H1 (cell line): Measurements from ENCODE around the gene PAQR7. TPM values are rescaled to one million over a fixed set of nuclear protein-coding genes. Genes with fewer than 3 reads are reported as not detected.
A peak's percentile ranks its signal among the peaks of the same experiment; 100 is the strongest.

Experiments
- ATF2 ChIP-seq: IDR thresholded peaks from 2 replicates; pipeline ENCODE4 v1.6.1; 2012; ENCODE audit warnings: low read length, inconsistent platforms
- ATF3 ChIP-seq: IDR thresholded peaks from 2 replicates; pipeline ENCODE4 v1.6.1; 2011; ENCODE audit warnings: low read depth, mild to moderate bottlenecking, low read length; ENCODE audit not compliant: insufficient read depth
- BRCA1 ChIP-seq: IDR thresholded peaks from 2 replicates; pipeline ENCODE4 v1.6.1; 2012; ENCODE audit warnings: low read depth, low read length, improper control_type of control experiment
- GABPA ChIP-seq: IDR thresholded peaks from 2 replicates; pipeline ENCODE4 v1.6.1; 2011; ENCODE audit warnings: mild to moderate bottlenecking, low read length, moderate library complexity, borderline replicate concordance; ENCODE audit not compliant: insufficient read depth
- HDAC2 ChIP-seq, 2 experiments: fragments of 300-600 bp in 1 of 2; sonication (generic) in 1 of 2; IDR thresholded peaks; 2 replicates each; pipeline ENCODE4 v1.6.1; 2011 to 2012; ENCODE audit warnings: low read depth in 2 of 2, low read length in 2 of 2, mild to moderate bottlenecking in 2 of 2, moderate library complexity in 2 of 2, borderline replicate concordance in 1 of 2, inconsistent platforms in 1 of 2
- KDM5A ChIP-seq: fragments of 200-600 bp; IDR thresholded peaks from 2 replicates; pipeline ENCODE4 v1.7.1; 2012; ENCODE audit warnings: mild to moderate bottlenecking, low read length, inconsistent platforms, mixed read lengths
- RAD21 ChIP-seq, 2 experiments: IDR thresholded peaks in 1 of 2; conservative IDR thresholded peaks in 1 of 2; 2 replicates each; pipeline ENCODE4 v1.6.1; 2011; ENCODE audit warnings: low read depth in 2 of 2, low read length in 2 of 2, improper control_type of control experiment in 1 of 2, inconsistent platforms in 1 of 2, mild to moderate bottlenecking in 1 of 2, moderate library complexity in 1 of 2
- RFX5 ChIP-seq: IDR thresholded peaks from 2 replicates; pipeline ENCODE4 v1.6.1; 2011; ENCODE audit warnings: low read depth, low read length, improper control_type of control experiment, borderline replicate concordance
- ZNF274 ChIP-seq: IDR thresholded peaks from 2 replicates; pipeline ENCODE4 v1.7.0; 2012; ENCODE audit warnings: low read length, borderline replicate concordance; ENCODE audit errors: extremely low read depth
- polyA plus RNA-seq, 7 experiments: library from polyadenylated mRNA; depleted of rRNA in 3 of 7; stranded (reverse) in 5 of 7; unstranded in 2 of 7; fragments of >200 nt in 5 of 7; fragments of 200-250 nt in 2 of 7; gene quantifications; 1 replicate in 5 of 7; 2 replicates in 1 of 7; 4 replicates in 1 of 7; pipeline versions ENCODE4 v1.2.1 to v1.2.3, GENCODE V29; 2011 to 2013; ENCODE audit warnings: missing spikeins in 2 of 7, mixed read lengths in 2 of 7
- total RNA-seq: library from RNA; stranded (reverse); fragmentation: NEBNext Ultra II Directional; extraction: Animal tissue kit (Norgen Biotek cat#: 25700); gene quantifications from 2 replicates; pipeline ENCODE4 v1.2.1, GENCODE V29; 2021

PAQR7 gene
- total and polyA plus RNA-seq, 2 of the 8 experiments (the other 6 are each of a cell fraction or from before 2014, with no cell fraction given), result 7.3 to 7.4 TPM

- TF ChIP-seq ATF2 (no peak), ZNF274 (no peak), BRCA1 (no peak), ATF3 (no peak), RAD21 (IDR thresholded peaks at IDR 0.05 in 1 of 2, conservative IDR thresholded peaks at IDR 0.05 in 1 of 2; ENCODE audit: low read depth in 2 of 2, low read length in 2 of 2) (peak; percentile 48 to 52), KDM5A (no peak), GABPA (no peak), HDAC2 (IDR thresholded peaks at IDR 0.05; ENCODE audit: borderline replicate concordance in 1 of 2, low read depth in 2 of 2, low read length in 2 of 2) (no peak), RFX5 (no peak)
Measured at GRCh38 chr1:25837262-25837875, 38.1 kb downstream of the PAQR7 start (continued).
